B cell (primary cell): ENCODE data around the gene LRRC55.

Experiments used
- EZH2 ChIP-seq: IDR thresholded peaks from 2 replicates; pipeline ENCODE4 v1.6.1; 2012; ENCODE audit warnings: borderline replicate concordance, low read depth, mild to moderate bottlenecking, moderate library complexity, low read length; ENCODE audit not compliant: insufficient read depth, poor library complexity, severe bottlenecking
- TF ChIP-seq, protein P1 (sequence below): fragments of 200-600 bp; IDR thresholded peaks from one replicate; pipeline ENCODE4 v1.8.0; 2022; ENCODE audit warnings: antibody characterized with exemption, mild to moderate bottlenecking

DNA sequence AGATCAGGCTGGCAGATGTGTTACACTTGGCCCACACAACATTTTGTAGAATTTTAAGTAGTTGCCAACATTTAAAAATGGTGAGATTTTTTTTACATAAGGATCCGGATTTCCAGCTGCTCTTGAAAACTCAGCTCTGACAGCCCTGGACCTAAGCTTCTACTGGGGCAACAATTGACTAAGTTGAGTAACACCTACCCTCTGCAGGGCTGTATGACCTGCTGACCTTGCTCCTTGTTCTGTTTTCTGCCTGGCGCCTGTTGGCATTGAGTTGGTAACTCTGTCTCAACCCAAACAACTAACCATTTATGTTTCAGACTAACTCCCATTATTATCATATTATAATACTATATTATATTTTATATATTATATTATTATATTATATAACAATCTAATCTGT, 21.1 kb upstream of the LRRC55 start:
- TF ChIP-seq, protein P1, sequence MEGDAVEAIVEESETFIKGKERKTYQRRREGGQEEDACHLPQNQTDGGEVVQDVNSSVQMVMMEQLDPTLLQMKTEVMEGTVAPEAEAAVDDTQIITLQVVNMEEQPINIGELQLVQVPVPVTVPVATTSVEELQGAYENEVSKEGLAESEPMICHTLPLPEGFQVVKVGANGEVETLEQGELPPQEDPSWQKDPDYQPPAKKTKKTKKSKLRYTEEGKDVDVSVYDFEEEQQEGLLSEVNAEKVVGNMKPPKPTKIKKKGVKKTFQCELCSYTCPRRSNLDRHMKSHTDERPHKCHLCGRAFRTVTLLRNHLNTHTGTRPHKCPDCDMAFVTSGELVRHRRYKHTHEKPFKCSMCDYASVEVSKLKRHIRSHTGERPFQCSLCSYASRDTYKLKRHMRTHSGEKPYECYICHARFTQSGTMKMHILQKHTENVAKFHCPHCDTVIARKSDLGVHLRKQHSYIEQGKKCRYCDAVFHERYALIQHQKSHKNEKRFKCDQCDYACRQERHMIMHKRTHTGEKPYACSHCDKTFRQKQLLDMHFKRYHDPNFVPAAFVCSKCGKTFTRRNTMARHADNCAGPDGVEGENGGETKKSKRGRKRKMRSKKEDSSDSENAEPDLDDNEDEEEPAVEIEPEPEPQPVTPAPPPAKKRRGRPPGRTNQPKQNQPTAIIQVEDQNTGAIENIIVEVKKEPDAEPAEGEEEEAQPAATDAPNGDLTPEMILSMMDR: no peak
- TF ChIP-seq EZH2: no peak
